H1 (cell line): ENCODE results near the gene GNAL. TPM values are rescaled to one million over a fixed set of nuclear protein-coding genes. Genes with fewer than 3 reads are reported as not detected.

Source experiments
- CTCF ChIA-PET: fragments of 300-600 bp; sonication (Branson Sonifier 250); formaldehyde crosslinking; loops from one replicate; lab custom pipeline; 2021; ENCODE audit not compliant: partially characterized antibody; lab: Charles Lee
- POLR2A ChIA-PET: fragments of 300-600 bp; sonication (Branson Sonifier 250); formaldehyde crosslinking; loops from one replicate; lab custom pipeline; 2021; ENCODE audit warnings: inconsistent platforms; ENCODE audit not compliant: partially characterized antibody; lab: Charles Lee
- DNase-seq, 2 experiments: peaks; one replicate each; pipeline versions ENCODE4 v3.0.0 to v3.0.0-alpha.2; 2010 to 2022; ENCODE audit warnings: low spot score in 2 of 2, low read depth in 1 of 2, mixed read lengths in 1 of 2
- FAIRE-seq: peaks from 2 replicates; lab custom pipeline; 2011; peaks lifted over from hg19 to GRCh38; lab: Jason Lieb, UNC
- H2AFZ ChIP-seq: 2 replicates; pipeline ENCODE4 v1.8.1; 2012; ENCODE audit warnings: low read length, inconsistent platforms
- H2AK5ac ChIP-seq: 2 replicates; pipeline ENCODE4 v1.6.1; 2013; ENCODE audit warnings: low read depth, low read length
- H2BK120ac ChIP-seq: replicated peaks from 2 replicates; pipeline ENCODE3; 2013; ENCODE audit warnings: low read depth, low read length, inconsistent platforms
- H2BK12ac ChIP-seq: 2 replicates; pipeline ENCODE4 v1.6.1; 2013; ENCODE audit warnings: low read depth, low read length
- H2BK15ac ChIP-seq: 2 replicates; pipeline ENCODE4 v1.6.1; 2013; ENCODE audit warnings: low read length
- H2BK20ac ChIP-seq: 2 replicates; pipeline ENCODE4 v1.6.1; 2013; ENCODE audit warnings: low read length
- H2BK5ac ChIP-seq: 2 replicates; pipeline ENCODE4 v1.6.1; 2013; ENCODE audit warnings: low read depth, low read length
- H3K14ac ChIP-seq: 2 replicates; pipeline ENCODE4 v1.6.1; 2013; ENCODE audit warnings: inconsistent platforms; ENCODE audit not compliant: insufficient read length
- H3K18ac ChIP-seq: 2 replicates; pipeline ENCODE4 v1.6.1; 2013; ENCODE audit warnings: low read length; ENCODE audit errors: extremely low read depth
- H3K23ac ChIP-seq: 2 replicates; pipeline ENCODE4 v1.6.1; 2013; ENCODE audit warnings: inconsistent platforms; ENCODE audit not compliant: insufficient read length
- H3K23me2 ChIP-seq: 2 replicates; pipeline ENCODE4 v1.6.1; 2013; ENCODE audit warnings: low read depth, low read length
- H3K27ac ChIP-seq: 2 replicates; pipeline ENCODE4 v1.6.1; 2011; ENCODE audit warnings: low read depth, low read length, inconsistent platforms
- H3K27me3 ChIP-seq, 4 experiments: replicated peaks in 1 of 4; 1 replicate in 1 of 4; 2 replicates in 3 of 4; pipeline versions ENCODE4 v1.6.1 to v1.8.1; 2011 to 2013; ENCODE audit warnings: low read length in 3 of 4, mild to moderate bottlenecking in 3 of 4, inconsistent platforms in 2 of 4, mixed read lengths in 2 of 4, moderate library complexity in 1 of 4; ENCODE audit not compliant: control insufficient read depth in 3 of 4, insufficient read depth in 3 of 4; ENCODE audit errors: extremely low read depth in 1 of 4
- H3K36me3 ChIP-seq, 4 experiments: 2 replicates each; pipeline versions ENCODE4 v1.6.1 to v1.8.1; 2011 to 2013; ENCODE audit warnings: mild to moderate bottlenecking in 4 of 4, low read length in 3 of 4, moderate library complexity in 2 of 4, control low read depth in 1 of 4, inconsistent platforms in 1 of 4; ENCODE audit not compliant: insufficient read depth in 4 of 4, control insufficient read depth in 2 of 4
- H3K4ac ChIP-seq: replicated peaks from 2 replicates; pipeline ENCODE3; 2013; ENCODE audit warnings: low read length, low read depth, mixed read lengths, inconsistent platforms; ENCODE audit not compliant: insufficient read length
- H3K4me1 ChIP-seq, 4 experiments: replicated peaks in 1 of 4; 1 replicate in 1 of 4; 2 replicates in 3 of 4; pipeline versions ENCODE4 v1.6.1 to v1.8.1; 2011 to 2013; ENCODE audit warnings: low read length in 3 of 4, inconsistent platforms in 2 of 4, mixed read lengths in 1 of 4; ENCODE audit not compliant: insufficient read depth in 4 of 4, control insufficient read depth in 3 of 4
- H3K4me2 ChIP-seq, 2 experiments: 2 replicates each; pipeline versions ENCODE4 v1.6.1 to v1.8.1; 2011 to 2013; ENCODE audit warnings: low read depth in 2 of 2, low read length in 2 of 2, control low read depth in 1 of 2, inconsistent platforms in 1 of 2, mild to moderate bottlenecking in 1 of 2; ENCODE audit not compliant: insufficient read depth in 1 of 2
- H3K4me3 ChIP-seq, 4 experiments: fragments of 200-600, 300-600 bp in 1 of 4; sonication (generic), shearing (Covaris generic), sonication (Bioruptor Twin) in 1 of 4; 2 replicates each; pipeline versions ENCODE4 v1.5.1 to v1.8.1; 2011 to 2016; ENCODE audit warnings: low read length in 4 of 4, low read depth in 3 of 4, control low read depth in 2 of 4, inconsistent platforms in 2 of 4, mild to moderate bottlenecking in 2 of 4, mixed read lengths in 1 of 4, moderate library complexity in 1 of 4; ENCODE audit not compliant: insufficient read depth in 2 of 4; ENCODE audit errors: extremely low read depth in 1 of 4
- H3K56ac ChIP-seq: replicated peaks from 2 replicates; pipeline ENCODE3; 2013; ENCODE audit warnings: low read depth, mild to moderate bottlenecking, mixed read lengths, low read length, inconsistent platforms; ENCODE audit not compliant: insufficient read length
- H3K79me1 ChIP-seq: 2 replicates; pipeline ENCODE4 v1.6.1; 2013; ENCODE audit warnings: low read depth, low read length, control low read depth
- H3K79me2 ChIP-seq, 2 experiments: 2 replicates each; pipeline versions ENCODE4 v1.6.1 to v1.8.1; 2012 to 2013; ENCODE audit warnings: low read length in 2 of 2, mild to moderate bottlenecking in 2 of 2, inconsistent platforms in 1 of 2; ENCODE audit not compliant: insufficient read depth in 2 of 2, control insufficient read depth in 1 of 2
- H3K9ac ChIP-seq, 4 experiments: replicated peaks in 1 of 4; 1 replicate in 1 of 4; 2 replicates in 3 of 4; pipeline versions ENCODE4 v1.6.1 to v1.8.1; 2011 to 2013; ENCODE audit warnings: low read depth in 3 of 4, low read length in 3 of 4, control low read depth in 2 of 4, mild to moderate bottlenecking in 2 of 4, moderate library complexity in 2 of 4, inconsistent platforms in 1 of 4; ENCODE audit errors: extremely low read depth in 1 of 4
- H3K9me3 ChIP-seq, 2 experiments: 2 replicates each; pipeline versions ENCODE4 v1.6.1 to v1.8.1; 2012 to 2013; ENCODE audit warnings: mild to moderate bottlenecking in 2 of 2, moderate library complexity in 2 of 2, control low read depth in 1 of 2, inconsistent platforms in 1 of 2, low read depth in 1 of 2, low read length in 1 of 2, mixed read lengths in 1 of 2; ENCODE audit not compliant: insufficient read depth in 2 of 2
- H4K20me1 ChIP-seq, 2 experiments: replicated peaks in 1 of 2; 2 replicates each; pipeline versions ENCODE3 to v1.8.1; 2011 to 2013; ENCODE audit warnings: inconsistent platforms in 2 of 2, low read length in 2 of 2, mild to moderate bottlenecking in 1 of 2; ENCODE audit not compliant: insufficient read depth in 2 of 2, control insufficient read depth in 1 of 2
- H4K5ac ChIP-seq: 2 replicates; pipeline ENCODE4 v1.6.1; 2013; ENCODE audit warnings: low read length, low read depth, mixed read lengths, inconsistent platforms; ENCODE audit not compliant: insufficient read length
- H4K8ac ChIP-seq: 2 replicates; pipeline ENCODE4 v1.8.0; 2013; ENCODE audit warnings: mild to moderate bottlenecking, moderate library complexity, low read length, inconsistent platforms; ENCODE audit not compliant: insufficient read depth; ENCODE audit errors: extremely low read depth
- H4K91ac ChIP-seq: replicated peaks from 2 replicates; pipeline ENCODE3; 2013; ENCODE audit warnings: low read length, mixed read lengths, inconsistent platforms; ENCODE audit not compliant: insufficient read length
- WGBS, 2 experiments: shearing (Covaris generic) in 1 of 2; methylation state at CpG; one replicate each; pipeline versions ENCODE4 v1.1.6 to v1.1.7; 2013 to 2015; ENCODE audit warnings: low lambda C conversion rate in 2 of 2, mixed read lengths in 2 of 2, inconsistent platforms in 1 of 2, low coverage in 1 of 2, missing lambda C conversion rate in 1 of 2; ENCODE audit not compliant: insufficient replicate concordance in 2 of 2, insufficient coverage in 1 of 2, insufficient read length in 1 of 2; ENCODE audit errors: extremely low coverage in 1 of 2, missing lambda C conversion rate in 1 of 2; 5-methylcytosine and 5-hydroxymethylcytosine counted together
- polyA plus RNA-seq, 7 experiments: library from polyadenylated mRNA; depleted of rRNA in 3 of 7; stranded (reverse) in 5 of 7; unstranded in 2 of 7; fragments of >200 nt in 5 of 7; fragments of 200-250 nt in 2 of 7; gene quantifications; 1 replicate in 5 of 7; 2 replicates in 1 of 7; 4 replicates in 1 of 7; pipeline versions ENCODE4 v1.2.1 to v1.2.3, GENCODE V29; 2011 to 2013; ENCODE audit warnings: missing spikeins in 2 of 7, mixed read lengths in 2 of 7
- total RNA-seq: library from RNA; stranded (reverse); fragmentation: NEBNext Ultra II Directional; extraction: Animal tissue kit (Norgen Biotek cat#: 25700); gene quantifications from 2 replicates; pipeline ENCODE4 v1.2.1, GENCODE V29; 2021

GNAL gene
- total and polyA plus RNA-seq, 2 of the 8 experiments (the other 6 are each of a cell fraction or from before 2014, with no cell fraction given) = 13.2 to 18.3 TPM

DNA sequence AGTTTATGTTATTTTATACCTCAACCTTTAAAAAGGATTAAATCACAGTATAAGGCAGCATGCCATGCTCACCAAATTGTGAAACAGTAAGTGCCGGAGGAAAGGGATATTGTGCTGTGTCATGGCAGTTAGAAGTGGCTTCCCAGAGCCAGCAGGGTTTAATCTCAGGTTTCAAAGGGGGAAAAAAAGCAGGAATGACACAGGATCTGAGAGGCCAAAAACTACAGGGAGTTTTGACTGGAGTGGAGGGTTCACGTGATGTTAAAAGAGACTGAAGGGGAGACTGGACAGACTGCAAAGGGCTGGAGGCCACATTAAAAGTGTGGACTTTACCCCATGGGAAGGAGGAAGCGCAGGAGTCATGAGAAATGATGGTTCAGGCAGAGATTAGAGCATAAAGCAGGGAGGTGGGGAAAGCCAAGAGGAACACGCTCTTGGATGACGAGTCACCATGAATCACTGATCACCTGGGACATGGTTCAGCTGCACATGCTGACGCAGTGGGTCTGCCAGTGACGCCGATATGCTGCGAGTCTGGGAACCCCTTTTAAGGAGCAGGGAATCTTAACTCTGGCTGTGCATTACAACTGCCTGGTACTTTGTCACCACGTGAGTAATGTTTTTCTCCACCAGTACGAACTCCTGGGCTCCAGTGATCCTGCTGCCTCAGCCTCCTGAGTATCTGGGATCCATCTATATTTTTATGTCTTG, 168.3 kb downstream of the GNAL start:
- peak overlapping the region; percentile 85 for H4K91ac ChIP-seq
- H2BK5ac ChIP-seq = peak overlapping the region; percentile 86
- no peak overlapping the region for H3K23ac ChIP-seq
- no peaks in the 10 kb centered on the region; the same call in 1 of the 2 replicates for H3K79me1 ChIP-seq
- WGBS, 2 experiments = 63% methylated on average over 11 of the region's 11 CpGs; no CpG with 5 or more reads in 1 of the 2 experiments
- H4K8ac ChIP-seq = no peak overlapping the region; the same call in 1 of the 2 replicates
- H2AFZ ChIP-seq = 0 out of 2 replicates have a peak overlapping the region, but pooled peaks have one; percentile 29
- peak overlapping the region; percentile 60; the same call in 1 of the 2 replicates for H3K27ac ChIP-seq
- FAIRE-seq (peak; percentile 24), DNase-seq (no peak)
- H3K56ac ChIP-seq = peak overlapping the region; percentile 63
- CTCF ChIA-PET = no interaction called here
- peaks cover 3 to 14% of the 10 kb centered on the region in 2 experiments; a peak in 3 of 4 replicates for H3K79me2 ChIP-seq
- POLR2A ChIA-PET = no interaction called here
- H3K9me3 ChIP-seq = no peaks in the 10 kb centered on the region
- no peak overlapping the region for H3K14ac ChIP-seq
- peak overlapping the region; percentile 99 for H2BK12ac ChIP-seq
- H3K4me3 ChIP-seq = no peak overlapping the region
- H3K4ac ChIP-seq = peak overlapping the region; percentile 6
- H3K4me2 ChIP-seq = peak overlapping the region; percentile 47 to 68
- H3K36me3 ChIP-seq = no peaks in the 10 kb centered on the region
- H2BK15ac ChIP-seq = peak overlapping the region; percentile 61; the same call in 1 of the 2 replicates
- peak overlapping the region; percentile 67 for H2BK120ac ChIP-seq
- H3K4me1 ChIP-seq = peaks cover 0 to 10% (median 8%) of the 10 kb centered on the region in 4 experiments; a peak in 5 of 7 replicates
- H3K27me3 ChIP-seq = no peaks in the 10 kb centered on the region
- peak overlapping the region; percentile 32 for H4K5ac ChIP-seq
- peaks cover 0 to 4% of the 10 kb centered on the region in 2 experiments for H4K20me1 ChIP-seq
- H2AK5ac ChIP-seq = peak overlapping the region; percentile 88
- peaks cover 3% of the 10 kb centered on the region; the same call in 1 of the 2 replicates for H3K23me2 ChIP-seq
- peak overlapping the region; percentile 24 for H2BK20ac ChIP-seq
- H3K9ac ChIP-seq = peak overlapping the region in 1 of 4 experiments; percentile 50; a peak in 2 of 7 replicates
- H3K18ac ChIP-seq = peak overlapping the region; percentile 75; the same call in 1 of the 2 replicates
